HCEC 1CT (cell line): ENCODE measurements around the gene C3AR1.
"Not testable (repeated sequence)": the region's sequence is repeated elsewhere in the genome, so short reads cannot be mapped to it uniquely, and the experiment has no call there.

Source experiments
- DNase-seq: peaks from one replicate; pipeline ENCODE4 v3.0.0-alpha.2; 2017

C3AR1 gene

DNA sequence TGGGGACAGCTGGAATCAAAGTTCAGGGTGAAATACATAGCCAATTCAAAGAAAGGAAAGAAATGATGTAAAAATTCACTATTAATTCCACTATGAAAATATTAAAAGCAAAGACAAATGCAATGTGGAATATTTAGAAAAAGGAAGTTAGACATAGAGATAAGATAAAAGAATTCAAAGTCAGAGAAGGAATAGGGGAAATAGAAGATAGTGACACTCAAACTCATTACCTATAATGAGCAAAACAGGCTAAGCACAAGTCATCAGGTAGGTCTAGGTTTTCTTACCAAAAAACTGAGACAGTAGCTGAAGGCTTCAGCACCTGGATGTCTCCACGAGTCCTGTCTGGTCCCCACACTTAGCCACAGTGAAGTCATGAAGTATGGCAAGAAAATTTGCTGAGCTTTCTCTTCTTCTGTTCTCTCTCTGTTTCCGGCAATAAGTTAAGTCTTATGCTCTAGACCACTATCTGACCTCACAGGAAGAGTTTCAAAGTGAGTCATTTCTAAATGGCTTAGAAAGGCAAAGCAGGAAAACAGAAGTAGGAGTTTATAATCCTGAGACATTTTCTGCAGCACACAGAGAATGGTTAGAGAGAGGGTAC is at the start of gene C3AR1:
Gene C3AR1 (minus strand): TSS at position 369 of the 604 bp plus-strand sequence. CDS start 6,174 bp downstream, outside the sequence.
- DNase-seq, result peak; percentile 73

DNA sequence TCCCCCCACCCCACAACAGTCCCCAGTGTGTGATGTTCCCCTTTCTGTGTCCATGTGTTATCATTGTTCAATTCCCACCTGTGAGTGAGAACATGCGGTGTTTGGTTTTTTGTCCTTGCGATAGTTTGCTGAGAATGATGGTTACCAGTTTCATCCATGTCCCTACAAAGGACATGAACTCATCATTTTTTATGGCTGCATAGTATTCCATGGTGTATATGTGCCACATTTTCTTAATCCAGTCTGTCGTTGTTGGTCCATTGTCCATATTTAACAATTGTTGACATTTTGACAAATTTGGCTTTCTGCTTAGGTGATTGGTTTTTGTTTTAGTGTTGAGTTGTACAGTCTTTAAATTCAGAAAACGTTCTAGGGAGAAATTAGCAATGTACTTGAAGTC is 47.0 kb upstream of the C3AR1 start:
- not testable (repeated sequence) for DNase-seq

DNA sequence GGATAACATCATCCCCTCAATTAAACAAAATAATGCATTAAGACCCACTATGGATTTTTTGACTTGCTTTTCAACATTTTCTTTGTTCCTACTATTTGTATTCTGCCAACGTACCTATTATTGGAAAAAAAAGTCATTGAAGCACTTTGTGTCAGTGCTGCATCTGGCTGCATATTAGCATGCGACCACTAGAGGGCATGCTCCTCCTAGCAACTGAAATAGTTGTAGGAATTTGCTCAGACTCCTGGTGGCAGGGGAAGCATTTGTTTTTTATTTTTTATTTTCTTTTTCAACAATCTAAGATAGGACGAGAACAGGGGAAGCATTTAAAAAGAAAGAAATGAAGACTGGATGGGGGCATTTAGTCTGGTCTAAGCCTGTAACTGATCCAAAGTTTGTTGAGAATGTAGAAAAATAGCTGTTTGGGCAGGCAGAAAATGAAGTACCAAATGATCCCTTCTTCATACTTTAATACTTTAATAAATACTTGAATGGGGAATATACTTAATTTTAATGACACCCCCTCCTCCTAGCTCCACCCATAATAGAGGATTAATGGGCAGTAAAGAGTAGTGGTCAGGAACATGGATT is 42.7 kb upstream of the C3AR1 start:
- DNase-seq, result peak; percentile 65

DNA sequence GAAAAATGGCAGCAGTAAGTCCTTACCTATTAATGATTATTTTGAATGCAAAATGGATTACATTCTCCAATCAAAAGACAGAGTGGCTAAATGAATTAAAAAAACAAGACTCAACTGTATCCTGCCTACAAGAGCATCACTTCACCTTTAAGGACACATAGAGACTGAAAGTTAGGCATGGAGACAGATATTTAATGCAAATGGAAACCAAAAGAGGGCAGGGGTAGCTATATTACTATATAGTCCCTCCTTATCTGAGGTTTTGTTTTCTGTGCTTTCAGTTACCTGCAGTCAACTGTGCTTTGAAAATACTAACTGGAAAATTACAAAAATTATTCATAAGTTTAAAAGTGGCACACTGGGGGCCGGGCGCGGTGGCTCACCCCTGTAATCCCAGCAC is 33.1 kb upstream of the C3AR1 start:
- DNase-seq, result no peak

DNA sequence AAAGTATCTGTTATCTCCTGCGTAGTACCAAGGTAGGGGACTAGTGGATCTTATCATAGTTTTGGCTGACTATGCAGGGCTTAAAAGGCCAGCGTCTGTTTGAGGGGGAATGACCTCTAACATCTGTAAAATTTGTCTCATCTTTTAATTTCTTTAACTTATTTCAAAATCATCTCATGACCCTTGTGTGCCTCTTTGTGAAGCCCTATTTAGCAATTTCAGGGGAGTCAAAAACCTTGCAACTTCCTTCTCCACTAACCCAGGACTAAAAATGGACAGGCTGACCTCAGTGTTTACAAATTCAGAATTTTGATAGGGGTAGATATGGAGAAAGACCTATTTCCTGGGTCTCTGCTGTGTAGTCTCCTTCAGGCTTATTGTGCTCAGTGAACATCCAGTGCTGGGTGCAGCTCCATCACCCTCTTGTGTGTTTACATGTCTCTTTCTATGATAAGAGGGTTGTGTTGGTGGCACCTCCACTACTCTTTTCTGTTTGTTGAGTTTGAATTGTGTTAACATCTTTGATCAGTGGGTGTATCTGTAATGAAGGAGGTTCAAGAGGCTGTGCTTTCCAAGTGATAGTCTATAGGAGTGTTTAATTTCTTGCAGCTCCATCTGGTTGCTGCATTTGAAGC is 30.2 kb upstream of the C3AR1 start:
- DNase-seq, result no peak

DNA sequence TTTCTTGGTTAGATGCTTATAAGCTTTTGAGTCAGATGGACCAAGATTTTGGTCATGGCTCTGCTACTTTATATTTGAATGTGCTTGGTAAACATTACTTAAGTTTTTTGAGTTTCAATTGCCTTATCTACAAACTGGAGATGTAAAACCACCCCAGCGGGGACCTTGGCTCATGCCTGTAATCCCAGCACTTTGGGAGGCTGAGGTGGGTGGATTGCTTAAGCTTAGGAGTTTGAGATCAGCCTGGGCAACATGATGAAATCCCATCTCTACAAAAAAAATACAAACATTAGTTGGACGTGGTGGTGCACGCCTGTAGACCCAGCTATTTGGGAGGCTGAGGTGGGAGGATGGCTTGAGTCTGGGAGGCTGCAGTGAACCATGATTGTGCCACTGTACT is 27.1 kb upstream of the C3AR1 start:
- no peak for DNase-seq

DNA sequence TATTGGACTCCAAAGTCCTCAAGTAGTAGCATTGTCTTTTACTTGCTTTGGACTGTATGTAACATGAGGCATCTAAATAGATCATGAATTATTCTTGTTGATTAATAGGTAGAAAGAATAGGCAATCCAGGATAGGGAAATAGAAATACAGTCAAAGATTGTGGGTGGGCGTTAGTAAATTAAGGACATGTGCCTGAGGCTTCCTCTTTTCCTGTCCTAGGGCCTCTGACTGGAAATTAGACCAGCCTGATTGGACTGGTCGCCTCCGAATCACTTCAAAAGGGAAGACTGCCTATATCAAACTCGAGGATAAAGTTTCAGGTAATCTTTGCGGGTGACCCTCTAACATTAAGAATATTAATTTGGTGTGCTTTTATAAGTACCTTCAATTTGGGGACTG is 23.6 kb upstream of the C3AR1 start:
- DNase-seq, result no peak

DNA sequence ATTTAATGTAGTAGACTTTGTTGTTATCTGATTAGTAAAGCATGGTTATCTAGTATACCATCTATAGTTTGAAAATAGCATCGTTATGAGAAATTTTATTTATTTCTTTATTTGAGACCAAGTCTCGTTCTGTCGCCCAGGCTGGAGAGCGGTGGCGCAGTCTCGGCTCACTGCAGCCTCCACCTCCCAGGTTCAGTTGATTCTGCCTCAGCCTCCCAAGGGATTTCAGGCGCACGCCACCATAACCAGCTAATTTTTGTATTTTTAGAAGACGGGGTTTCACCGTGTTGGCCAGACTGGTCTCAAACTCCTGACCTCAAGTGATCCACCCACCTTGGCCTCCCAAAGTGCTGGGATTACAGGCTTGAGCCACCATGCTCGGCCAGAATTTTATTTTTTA is 23.1 kb upstream of the C3AR1 start:
- not testable (repeated sequence) for DNase-seq

DNA sequence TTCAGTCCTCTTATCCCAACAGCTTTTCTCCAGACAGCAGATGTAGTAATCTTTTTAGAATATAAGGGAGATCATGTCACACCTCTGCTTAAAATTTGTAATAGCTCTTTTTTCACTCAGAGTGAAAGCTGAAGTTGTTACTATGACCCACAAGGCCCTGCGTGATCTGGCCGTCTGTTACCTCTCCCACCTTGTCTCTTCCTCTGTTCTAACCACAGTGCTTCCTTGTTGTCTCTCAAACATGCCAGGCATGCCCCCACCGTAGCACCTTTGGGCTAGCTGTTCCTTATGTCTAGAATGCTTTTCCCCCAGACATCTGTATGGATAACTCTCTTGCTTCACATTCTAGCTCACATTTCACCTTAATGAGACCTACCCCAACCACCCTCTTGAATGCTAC is 22.4 kb upstream of the C3AR1 start:
- DNase-seq, result no peak

DNA sequence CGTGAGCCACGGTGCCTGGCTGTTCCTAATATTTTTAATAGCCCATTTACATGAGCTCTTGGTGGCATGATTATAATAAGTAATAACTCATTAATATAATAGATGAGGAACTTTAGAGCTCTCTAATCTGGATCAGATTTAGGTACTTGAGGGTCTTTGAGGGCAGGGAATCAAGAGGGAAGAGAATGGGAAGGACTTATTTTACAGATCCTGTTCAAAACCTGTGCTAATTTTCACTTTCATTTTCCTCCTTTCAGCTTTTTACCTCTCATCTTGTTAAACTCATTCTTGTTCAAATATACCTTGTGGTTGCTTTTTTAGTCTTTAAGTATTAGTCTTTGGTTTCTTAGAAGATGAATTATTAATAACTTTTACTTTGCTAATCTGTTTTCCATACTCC is 21.5 kb upstream of the C3AR1 start:
- no peak for DNase-seq

DNA sequence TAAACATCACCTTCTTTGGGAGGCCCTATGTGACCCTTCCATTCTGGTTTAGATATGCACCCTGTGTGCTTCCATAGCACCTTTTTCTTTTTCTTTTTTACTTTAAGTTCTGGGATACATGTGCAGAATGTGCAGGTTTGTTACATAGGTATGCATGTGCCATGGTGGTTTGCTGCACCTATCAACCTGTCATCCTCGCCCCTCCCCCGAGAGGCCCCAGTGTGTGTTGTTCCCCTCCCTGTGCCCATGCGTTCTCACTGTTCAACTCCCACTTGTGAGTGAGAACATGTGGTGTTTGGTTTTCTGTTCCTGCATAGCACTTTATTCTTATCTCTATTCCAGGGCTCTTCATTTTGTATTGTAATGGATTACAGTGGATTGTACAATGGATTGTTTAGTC is 18.2 kb upstream of the C3AR1 start:
- not testable (repeated sequence) for DNase-seq

DNA sequence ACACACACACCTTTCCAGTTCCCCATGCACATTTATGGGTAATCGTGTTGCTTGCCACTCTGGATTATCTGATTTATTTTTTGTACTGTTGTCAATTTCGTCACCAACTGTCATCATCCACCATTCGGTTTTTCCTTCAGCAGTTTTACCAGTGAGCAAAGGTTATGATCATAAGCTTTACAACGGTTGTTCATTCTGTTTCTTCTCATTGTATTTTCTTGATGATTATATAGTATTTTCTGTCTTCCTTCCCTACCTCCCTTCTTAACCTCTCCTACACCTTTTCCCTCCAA is 16.6 kb upstream of the C3AR1 start:
- DNase-seq, result no peak

DNA sequence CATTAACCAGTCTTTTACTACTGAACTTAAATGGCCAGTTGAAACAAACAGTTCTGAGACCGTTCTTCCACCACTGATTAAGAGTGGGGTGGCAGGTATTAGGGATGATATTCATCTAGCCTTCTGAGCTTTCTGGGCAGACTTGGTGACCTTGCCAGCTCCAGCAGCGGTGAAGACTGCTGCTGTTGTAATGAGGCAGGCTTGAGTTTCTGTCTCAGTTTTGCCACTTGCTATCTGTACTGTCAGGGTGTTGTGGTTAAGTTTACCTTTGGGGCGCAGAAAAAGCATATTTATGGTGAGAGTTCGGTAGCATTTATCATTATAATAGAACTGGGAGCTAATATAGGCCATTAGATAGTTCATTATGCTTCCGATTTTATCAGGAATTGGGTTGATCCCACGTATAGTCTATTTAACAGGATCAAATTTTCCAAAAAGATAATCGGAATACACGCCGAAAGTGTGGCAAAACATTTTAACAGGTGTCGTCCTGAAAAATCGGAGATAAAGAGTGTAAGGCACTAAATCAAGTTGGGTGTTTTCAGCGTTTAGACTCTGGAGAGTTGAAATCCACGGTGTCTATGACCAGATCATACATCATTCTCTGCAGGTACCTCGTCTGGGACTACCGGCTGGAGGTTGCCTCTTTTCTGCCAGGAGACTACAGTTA is 15.2 kb upstream of the C3AR1 start:
- DNase-seq, result no peak

DNA sequence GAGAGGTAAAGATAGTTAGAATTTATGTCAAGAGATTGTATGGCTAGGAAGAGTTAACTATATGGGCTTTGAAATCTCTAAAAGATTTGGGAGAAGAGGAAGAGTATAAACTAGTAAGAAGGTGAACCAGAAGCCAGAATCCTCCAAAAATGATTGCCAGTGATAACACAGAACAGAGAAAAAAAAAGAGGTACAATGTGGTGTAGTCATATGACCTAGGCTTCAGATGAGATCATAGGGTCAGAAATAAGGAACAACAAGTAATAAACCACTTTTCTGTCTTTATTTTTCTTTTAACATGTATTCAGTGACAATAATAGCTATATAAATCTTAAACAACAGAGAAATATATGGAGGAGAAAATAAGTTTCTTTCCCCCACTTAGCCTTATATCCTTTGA is 14.0 kb upstream of the C3AR1 start:
- DNase-seq, result no peak

DNA sequence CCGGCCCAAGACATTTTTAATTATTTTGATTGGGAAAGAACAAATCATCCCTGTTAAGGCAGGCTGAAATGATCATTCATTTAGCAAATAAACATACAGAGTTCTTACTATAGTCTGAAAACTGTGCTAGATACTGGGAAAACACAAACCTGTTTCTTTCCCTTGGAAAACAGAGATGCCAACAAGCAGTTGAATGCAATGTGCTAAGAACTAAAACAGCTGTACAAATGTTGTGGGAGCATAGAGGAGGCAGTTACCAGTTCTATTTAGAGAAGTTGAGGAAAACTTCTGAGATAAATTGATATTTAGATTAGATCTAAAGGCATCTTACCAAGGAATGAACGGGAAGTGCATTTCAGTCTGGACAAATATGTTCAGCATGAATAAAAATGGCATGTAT is 12.8 kb upstream of the C3AR1 start:
- no peak for DNase-seq

DNA sequence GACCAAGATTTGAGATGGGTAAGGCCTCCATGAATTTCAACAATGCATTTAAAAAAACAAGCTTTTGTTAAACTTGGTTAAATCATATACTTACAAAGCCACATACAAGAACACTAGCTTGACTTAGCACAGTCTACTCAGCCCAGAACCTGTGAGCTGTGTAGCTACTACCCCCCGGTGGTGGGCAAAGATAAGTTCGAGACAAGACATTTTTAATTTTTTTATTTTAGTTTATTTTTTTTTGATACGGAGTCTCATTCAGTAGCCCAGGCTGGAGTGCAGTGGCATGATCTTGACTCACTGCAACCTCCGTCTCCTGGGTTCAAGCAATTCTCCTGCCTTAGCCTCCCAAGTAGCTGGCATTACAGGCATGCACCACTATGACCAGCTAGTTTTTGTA is 12.2 kb upstream of the C3AR1 start:
- DNase-seq, result peak; percentile 59

DNA sequence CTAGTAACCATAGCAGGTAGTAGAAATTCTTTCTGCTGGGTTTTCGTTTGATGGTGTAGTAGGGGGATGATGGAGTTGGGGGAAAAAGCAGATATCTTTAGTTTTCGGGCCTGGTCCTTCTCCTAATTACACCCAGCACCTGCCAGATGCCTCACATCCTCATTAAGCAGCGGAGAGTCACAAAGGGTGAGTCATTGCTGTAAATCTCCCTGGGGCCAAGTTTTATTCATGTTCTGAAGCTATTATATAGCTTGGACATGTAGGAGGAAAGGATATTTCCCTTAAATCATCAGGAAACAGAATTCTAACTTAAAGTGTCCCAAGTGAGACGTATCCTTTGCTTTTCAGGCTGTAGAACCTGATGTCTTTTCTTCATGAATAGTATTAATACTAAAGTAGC is 11.0 kb upstream of the C3AR1 start:
- DNase-seq, result peak; percentile 55

DNA sequence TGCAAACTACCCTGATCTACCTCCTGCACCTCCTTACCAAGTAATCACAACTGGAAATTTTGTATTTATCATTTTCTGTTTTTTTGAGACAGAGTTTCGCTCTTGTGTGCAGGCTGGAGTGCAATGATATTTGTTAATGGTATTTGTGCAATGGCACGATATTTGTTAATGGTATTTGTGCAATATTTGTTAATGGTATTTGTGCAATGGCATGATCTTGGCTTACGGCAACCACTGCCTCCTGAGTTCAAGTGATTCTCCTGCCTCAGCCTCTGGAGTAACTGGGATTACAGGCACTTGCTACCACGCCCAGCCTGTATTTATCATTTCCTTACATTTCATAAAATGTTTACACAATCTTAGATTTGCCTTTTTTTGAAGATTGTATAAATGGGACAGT is 10.2 kb upstream of the C3AR1 start:
- no peak for DNase-seq

DNA sequence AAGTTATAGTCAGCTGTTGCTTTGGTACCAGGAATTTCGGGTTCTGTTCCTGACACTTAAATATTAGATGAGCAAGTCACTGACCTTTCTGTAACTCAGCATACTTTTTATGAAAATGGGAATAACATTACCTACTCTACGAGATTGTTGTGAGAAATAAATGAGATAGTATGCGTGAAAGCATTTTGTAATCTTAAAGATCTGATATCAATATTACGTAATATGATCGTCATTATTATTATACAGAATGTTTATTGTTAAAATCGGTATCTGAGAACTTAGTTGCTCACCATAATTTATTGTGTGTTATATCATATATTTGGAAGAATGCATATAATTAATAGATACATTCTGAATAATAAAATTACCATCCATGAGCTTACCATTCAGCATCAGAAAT is 9.8 kb upstream of the C3AR1 start:
- DNase-seq, result no peak

DNA sequence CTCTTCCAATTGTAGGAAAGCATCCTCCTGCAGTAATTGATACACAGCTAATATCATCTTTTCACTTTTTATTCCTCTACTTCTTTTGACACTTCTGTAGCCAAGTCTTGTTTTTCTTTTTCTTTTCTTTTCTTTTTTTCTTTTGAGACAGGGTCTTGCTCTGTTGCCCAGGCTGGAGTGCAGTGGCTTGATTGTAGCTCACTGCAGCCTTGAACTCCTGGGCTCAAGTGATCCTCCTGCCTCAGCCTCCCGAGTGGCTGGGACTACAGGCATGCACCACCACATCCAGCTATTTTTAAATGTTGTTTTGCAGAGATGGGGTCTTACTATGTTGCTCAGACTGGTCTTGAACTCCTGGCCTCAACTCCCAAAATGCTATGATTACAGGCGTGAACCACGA is 5.7 kb upstream of the C3AR1 start:
- not testable (repeated sequence) for DNase-seq

DNA sequence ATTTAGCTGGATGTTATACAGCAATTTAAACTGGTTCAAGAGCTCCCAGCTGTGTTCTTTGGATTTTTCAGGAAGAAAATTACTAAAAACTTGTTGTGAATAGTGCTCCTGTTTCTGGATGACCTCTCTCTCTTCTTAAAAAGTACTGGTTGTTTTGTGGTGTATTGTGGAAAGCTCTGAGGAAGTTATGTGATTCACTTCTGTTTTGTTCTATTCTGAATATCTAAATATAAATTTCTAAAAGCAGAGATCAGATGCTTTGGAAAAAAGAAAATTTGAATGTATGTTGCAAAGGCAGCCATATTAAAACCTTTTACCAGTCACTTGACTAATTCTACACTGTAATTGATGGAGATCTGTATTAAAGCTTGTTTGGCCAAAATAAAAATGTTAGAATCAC is 3.4 kb upstream of the C3AR1 start:
- DNase-seq, result no peak

DNA sequence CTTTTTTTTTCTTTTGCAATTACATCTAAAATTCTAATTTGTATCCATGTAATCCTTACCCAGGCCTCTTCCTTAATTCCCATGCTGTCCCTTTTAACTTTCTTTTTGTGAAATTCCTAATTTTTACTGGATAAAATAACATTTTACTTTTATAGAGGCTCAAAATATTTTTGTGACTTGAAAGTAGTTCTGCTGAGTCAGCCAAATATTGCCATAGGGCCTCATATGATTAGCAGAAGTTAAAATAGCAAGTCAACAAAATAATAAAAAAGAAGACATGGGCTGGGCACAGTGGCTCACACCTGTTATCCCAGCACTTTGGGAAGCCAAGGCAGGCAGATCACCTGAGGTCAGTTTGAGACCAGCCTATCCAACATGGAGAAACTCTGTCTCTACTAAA is 2.0 kb downstream of the C3AR1 start:
- no peak for DNase-seq

DNA sequence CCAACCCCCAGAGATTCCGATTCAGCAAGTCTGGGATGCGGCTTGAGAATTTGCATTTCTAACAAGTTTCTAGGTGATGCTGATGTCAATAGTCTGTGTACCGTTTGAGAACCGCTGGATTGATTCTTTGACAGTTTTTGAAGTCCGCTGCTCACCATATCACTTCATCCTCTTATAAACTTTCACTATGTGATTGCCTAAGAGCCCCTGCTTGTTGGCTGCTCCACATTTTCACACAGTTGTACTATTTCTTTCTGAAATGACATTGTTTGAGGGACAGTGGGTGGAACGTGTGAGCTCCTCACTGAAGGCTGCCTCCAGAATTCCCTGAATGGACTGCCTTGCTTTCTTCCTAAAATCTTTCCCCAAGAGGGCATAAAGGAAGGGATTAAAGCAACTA is 7.7 kb downstream of the C3AR1 start:
- no peak for DNase-seq

DNA sequence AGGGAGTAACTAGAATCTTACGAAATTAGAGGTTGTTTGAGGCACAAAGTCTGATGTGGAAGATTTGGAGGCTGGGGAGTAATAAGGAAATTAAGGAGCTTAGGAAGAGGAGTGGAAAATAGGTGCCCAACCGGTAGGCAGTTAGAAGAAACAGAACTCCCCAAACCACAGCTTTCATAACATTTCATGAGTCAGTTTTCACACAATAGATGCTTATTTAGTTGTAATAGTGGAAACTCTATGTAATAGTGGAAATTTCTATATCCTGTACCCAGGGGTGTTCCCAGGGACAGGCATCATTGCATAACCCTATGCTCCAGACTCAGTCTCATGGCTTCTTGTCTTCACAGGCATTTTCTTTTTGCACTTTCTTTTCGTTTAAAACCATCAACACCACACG is 8.3 kb downstream of the C3AR1 start:
- peak; percentile 70 for DNase-seq

DNA sequence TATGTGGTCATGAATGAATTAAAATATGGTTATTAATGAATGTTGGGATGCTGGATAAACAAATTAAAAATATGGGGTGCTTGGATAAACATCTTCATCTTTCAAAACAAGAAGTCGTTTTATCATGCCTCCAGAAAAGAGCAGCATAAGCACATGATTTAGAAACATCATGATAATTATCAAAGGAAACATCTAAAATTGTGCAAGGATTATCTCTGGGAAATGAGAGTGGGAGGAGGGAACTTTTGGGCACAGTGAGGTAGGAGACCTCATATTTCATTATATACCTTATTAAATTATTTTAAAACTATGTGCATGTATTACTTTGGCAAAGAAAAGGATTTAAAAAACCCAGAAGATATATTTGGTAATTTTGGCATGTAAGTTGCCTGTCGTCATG is 8.9 kb downstream of the C3AR1 start:
- DNase-seq, result no peak
